BE2C (cell line): ENCODE data around the gene ENOPH1.
A peak's percentile ranks its signal among the peaks of the same experiment; 100 is the strongest.

Experiments
- DNase-seq: peaks from one replicate; pipeline ENCODE4 v3.0.0-alpha.2; 2020
- H3K27me3 ChIP-seq: fragments of 250-450 bp; sonication (Bioruptor Pico); 2 replicates; pipeline ENCODE4 v1.5.1; 2020; ENCODE audit warnings: mild to moderate bottlenecking
- H3K36me3 ChIP-seq: fragments of 250-450 bp; sonication (Bioruptor Pico); 2 replicates; pipeline ENCODE4 v1.5.1; 2020; ENCODE audit warnings: mild to moderate bottlenecking
- H3K4me1 ChIP-seq: fragments of 250-450 bp; sonication (Bioruptor Pico); 2 replicates; pipeline ENCODE4 v1.5.1; 2020
- H3K4me3 ChIP-seq: 2 replicates; pipeline ENCODE4 v1.5.1; 2011; ENCODE audit warnings: low read depth, low read length
- H3K9me3 ChIP-seq: fragments of 250-450 bp; sonication (Bioruptor Pico); 2 replicates; pipeline ENCODE4 v1.5.1; 2020
- TF ChIP-seq, protein P1 (sequence below): IDR thresholded peaks from 2 replicates; pipeline ENCODE4 v1.5.1; 2012; ENCODE audit warnings: mild to moderate bottlenecking, low read depth, low read length

Gene ENOPH1

DNA sequence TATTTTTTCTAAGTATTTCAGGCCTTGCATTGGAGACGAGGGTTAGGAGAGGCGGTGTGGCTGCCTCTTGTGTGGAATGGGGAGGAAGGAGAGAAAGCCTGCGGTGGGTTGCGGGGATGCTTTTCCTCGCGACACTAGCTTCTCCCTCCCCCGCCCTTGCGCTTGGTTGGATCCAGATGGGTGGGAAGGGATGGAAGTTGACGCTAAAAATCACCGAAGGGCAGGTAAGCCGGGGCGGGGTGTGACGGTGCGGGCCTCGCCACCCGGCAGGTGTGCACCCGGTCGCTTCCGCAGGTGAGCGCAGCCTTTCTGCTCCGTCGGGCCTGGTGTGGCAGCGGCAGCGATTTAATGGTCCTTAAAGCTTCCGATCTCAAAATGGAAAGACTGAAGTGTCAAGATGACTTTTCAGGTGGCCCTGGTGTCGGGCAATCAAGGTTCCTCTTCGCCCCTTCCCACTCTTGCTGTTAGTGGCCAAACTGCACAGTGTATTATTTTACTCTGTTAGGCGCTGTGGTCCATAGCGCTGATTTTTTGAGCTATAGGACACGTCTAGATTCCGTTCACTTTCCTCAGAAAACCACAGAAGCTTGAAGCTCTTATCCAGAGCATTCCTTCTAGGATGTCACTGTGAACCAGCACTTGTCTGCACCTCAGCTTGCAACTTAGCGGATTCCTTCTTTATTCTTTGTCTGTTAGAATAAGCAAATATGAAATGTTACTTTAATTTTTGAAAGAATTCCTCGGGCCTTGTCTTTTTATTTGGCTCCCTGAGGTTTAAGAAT lies 765 bp downstream of the ENOPH1 start:
- peaks cover 53% of the 10 kb centered on the region for H3K36me3 ChIP-seq
- no peaks in the 10 kb centered on the region for H3K9me3 ChIP-seq
- peak; percentile 33 for DNase-seq
- peak overlapping the region; percentile 99 for H3K4me3 ChIP-seq
- no peaks in the 10 kb centered on the region for H3K27me3 ChIP-seq
- no peaks in the 10 kb centered on the region; the same call in 1 of the 2 replicates for H3K4me1 ChIP-seq
- TF ChIP-seq, protein P1, sequence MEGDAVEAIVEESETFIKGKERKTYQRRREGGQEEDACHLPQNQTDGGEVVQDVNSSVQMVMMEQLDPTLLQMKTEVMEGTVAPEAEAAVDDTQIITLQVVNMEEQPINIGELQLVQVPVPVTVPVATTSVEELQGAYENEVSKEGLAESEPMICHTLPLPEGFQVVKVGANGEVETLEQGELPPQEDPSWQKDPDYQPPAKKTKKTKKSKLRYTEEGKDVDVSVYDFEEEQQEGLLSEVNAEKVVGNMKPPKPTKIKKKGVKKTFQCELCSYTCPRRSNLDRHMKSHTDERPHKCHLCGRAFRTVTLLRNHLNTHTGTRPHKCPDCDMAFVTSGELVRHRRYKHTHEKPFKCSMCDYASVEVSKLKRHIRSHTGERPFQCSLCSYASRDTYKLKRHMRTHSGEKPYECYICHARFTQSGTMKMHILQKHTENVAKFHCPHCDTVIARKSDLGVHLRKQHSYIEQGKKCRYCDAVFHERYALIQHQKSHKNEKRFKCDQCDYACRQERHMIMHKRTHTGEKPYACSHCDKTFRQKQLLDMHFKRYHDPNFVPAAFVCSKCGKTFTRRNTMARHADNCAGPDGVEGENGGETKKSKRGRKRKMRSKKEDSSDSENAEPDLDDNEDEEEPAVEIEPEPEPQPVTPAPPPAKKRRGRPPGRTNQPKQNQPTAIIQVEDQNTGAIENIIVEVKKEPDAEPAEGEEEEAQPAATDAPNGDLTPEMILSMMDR, result no peak

DNA sequence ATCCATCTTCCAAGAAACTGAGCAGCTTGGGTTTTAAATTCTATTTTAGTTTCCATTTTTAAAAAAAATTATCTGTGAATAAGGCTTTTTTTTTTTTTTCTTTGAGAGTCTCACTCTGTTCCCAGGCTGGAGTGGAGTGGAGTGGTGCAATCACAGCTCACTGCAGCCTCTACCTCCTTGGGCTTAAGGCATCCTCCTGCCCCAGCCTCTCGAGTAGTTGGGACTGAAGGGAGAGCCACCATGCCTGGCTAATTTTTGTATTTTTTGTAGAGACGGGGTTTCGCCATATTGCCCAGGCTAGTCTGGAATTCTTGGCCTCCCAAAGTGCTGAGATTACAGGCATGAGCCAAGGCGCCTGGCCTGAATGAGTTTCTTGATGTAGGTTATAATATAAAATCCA lies 1.4 kb downstream of the ENOPH1 start:
- Histone ChIP-seq H3K4me3 (peak overlapping the region; percentile 99), H3K27me3 (no peaks in the 10 kb centered on the region), H3K4me1 (no peaks in the 10 kb centered on the region; the same call in 1 of the 2 replicates), H3K9me3 (no peaks in the 10 kb centered on the region), H3K36me3 (peaks cover 53% of the 10 kb centered on the region)
- DNase-seq, result no peak
- TF ChIP-seq, protein P1, result no peak

DNA sequence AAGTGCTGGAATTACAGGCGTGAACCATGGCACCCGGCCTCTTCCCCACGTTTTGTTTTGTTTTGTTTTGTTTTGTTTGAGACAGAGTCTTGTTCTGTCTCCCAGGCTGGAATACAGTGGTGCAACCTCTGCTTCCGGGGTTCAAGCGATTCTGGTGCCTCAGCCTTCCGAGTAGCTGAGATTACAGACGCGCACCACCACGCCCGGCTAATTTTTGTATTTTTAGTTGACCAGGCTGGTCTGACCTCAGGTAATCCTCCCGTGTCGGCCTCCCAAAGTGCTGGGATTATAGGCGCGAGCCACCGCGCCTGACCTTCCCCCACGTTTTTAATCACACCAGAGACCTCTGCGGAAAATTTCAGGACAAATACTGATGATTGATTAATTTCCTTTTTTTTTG lies 2.2 kb downstream of the ENOPH1 start:
- H3K9me3 ChIP-seq, result no peaks in the 10 kb centered on the region
- TF ChIP-seq, protein P1, result no peak
- peaks cover 48% of the 10 kb centered on the region for H3K36me3 ChIP-seq
- no peaks in the 10 kb centered on the region for H3K4me1 ChIP-seq
- no peak for DNase-seq
- no peak overlapping the region for H3K4me3 ChIP-seq
- H3K27me3 ChIP-seq, result no peaks in the 10 kb centered on the region

DNA sequence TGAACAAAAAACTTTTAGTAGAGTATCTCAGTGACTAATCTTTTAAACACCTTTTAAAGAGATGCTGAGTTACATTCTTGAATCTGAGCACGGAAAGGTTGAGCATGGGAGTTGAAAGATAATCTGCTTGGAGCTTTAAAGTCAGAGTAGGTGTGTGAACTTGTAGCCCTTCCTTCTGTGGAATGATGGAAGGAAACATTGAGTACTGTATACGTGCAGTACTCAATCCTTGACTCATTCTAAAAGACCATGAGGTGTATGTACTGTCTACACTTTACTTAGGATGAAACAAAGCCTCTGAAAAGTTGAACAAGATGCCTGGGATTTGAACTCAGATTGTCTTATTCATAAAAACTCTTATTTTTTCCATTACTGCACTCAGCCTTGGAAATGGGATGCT lies 3.4 kb downstream of the ENOPH1 start:
- Histone ChIP-seq H3K36me3 (peaks cover 36% of the 10 kb centered on the region), H3K9me3 (no peaks in the 10 kb centered on the region), H3K4me1 (no peaks in the 10 kb centered on the region), H3K27me3 (no peaks in the 10 kb centered on the region), H3K4me3 (no peak overlapping the region)
- TF ChIP-seq, protein P1, result no peak
- DNase-seq, result no peak

DNA sequence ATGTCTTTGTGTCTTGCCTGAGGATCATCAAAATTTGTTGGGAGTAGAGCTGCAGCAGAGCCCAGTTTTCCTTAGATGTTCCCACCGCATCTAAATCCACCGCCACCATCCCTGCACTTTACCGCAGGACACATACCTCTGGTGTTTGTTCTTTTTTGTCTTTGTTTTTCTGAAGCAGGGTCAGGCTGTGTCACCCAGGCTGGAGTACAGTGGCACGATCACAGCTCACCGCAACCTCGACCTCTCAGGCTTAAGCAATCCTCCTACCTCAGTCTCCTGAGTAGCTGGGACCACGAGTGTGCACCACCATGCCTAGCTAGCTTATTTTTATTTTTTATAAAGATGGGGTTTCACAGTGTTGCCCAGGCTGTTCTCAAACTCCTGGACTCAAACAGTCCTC lies 4.6 kb downstream of the ENOPH1 start:
- Histone ChIP-seq H3K36me3 (peaks cover 40% of the 10 kb centered on the region), H3K4me3 (no peak overlapping the region), H3K27me3 (no peaks in the 10 kb centered on the region), H3K9me3 (no peaks in the 10 kb centered on the region), H3K4me1 (peaks cover 7% of the 10 kb centered on the region; the same call in 1 of the 2 replicates)
- DNase-seq, result no peak
- TF ChIP-seq, protein P1, result no peak

DNA sequence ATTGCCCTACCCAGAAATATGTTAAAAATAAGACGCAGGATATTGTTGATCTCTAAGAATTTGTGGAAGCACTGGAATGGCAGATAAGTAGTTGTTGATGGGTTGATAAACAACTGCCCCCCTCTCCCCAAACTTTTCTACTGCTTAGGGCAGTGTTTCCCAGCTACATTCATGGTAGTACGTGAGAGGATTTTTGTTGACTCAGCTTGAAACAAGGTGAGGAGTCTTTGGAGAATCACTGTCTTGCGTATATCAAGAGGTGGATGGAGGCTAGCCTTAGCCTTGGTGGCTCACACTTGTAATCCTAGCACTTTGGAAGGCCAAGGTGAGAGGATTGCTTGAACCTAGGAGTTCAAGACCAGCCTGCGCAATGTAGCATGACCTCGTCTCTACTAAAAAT lies 5.7 kb downstream of the ENOPH1 start:
- Histone ChIP-seq H3K4me1 (peaks cover 8% of the 10 kb centered on the region; the same call in 1 of the 2 replicates), H3K36me3 (peaks cover 43% of the 10 kb centered on the region), H3K4me3 (no peak overlapping the region), H3K27me3 (no peaks in the 10 kb centered on the region), H3K9me3 (no peaks in the 10 kb centered on the region)
- TF ChIP-seq, protein P1, result no peak
- no peak for DNase-seq
